ENCODE results near the gene FLII. TPM values are rescaled to one million over a fixed set of nuclear protein-coding genes. Genes with fewer than 3 reads are reported as not detected.

FLII gene
- total RNA-seq, 1 donor from 2014 or later, result 327 TPM

GRCh38 chr17:18231164-18231563 is 27.4 kb downstream of the FLII start:
- no peak overlapping the region for H3K4me3 ChIP-seq
- H3K27me3 ChIP-seq (ENCODE audit: low read depth), result no peaks in the 10 kb centered on the region
- no peak for TF ChIP-seq CTCF (IDR thresholded peaks at IDR 0.05)
- peaks cover 35% of the 10 kb centered on the region for H3K36me3 ChIP-seq
- DNase-seq (no peak), ATAC-seq (no peak)
- peaks cover 6% of the 10 kb centered on the region for H3K4me1 ChIP-seq
- no peak overlapping the region for H3K27ac ChIP-seq
- no peaks in the 10 kb centered on the region for H3K9me3 ChIP-seq
- intact Hi-C loops (cut with DNase I), result no loop called here

GRCh38 chr17:18230288-18231141 is 28.0 kb downstream of the FLII start:
- TF ChIP-seq CTCF (IDR thresholded peaks at IDR 0.05), result no peak
- ATAC-seq, result no peak

GRCh38 chr17:18229771-18230170 is 28.8 kb downstream of the FLII start:
- Histone ChIP-seq H3K4me3 (no peak overlapping the region), H3K4me1 (peaks cover 12% of the 10 kb centered on the region), H3K27me3 (ENCODE audit: low read depth) (no peaks in the 10 kb centered on the region), H3K36me3 (peaks cover 22% of the 10 kb centered on the region), H3K27ac (no peak overlapping the region), H3K9me3 (no peaks in the 10 kb centered on the region)
- DNase-seq, result peak; percentile 35
- no peak for ATAC-seq
- TF ChIP-seq CTCF (IDR thresholded peaks at IDR 0.05), result no peak
- intact Hi-C loops (cut with DNase I), result no loop called here

More at GRCh38 chr17:18230288-18231141, 28.0 kb downstream of the FLII start:
- H3K27me3 ChIP-seq (ENCODE audit: low read depth), result no peaks in the 10 kb centered on the region
- peaks cover 30% of the 10 kb centered on the region for H3K36me3 ChIP-seq
- H3K4me3 ChIP-seq, result no peak overlapping the region
- H3K27ac ChIP-seq, result no peak overlapping the region
- H3K4me1 ChIP-seq, result peaks cover 9% of the 10 kb centered on the region
- H3K9me3 ChIP-seq, result no peaks in the 10 kb centered on the region
- DNase-seq, result no peak
- intact Hi-C loops (cut with DNase I), result no loop called here

GRCh38 chr17:18229254-18229653 is 29.3 kb downstream of the FLII start:
- peaks cover 12% of the 10 kb centered on the region for H3K4me1 ChIP-seq
- no peaks in the 10 kb centered on the region for H3K27me3 ChIP-seq (ENCODE audit: low read depth)
- H3K9me3 ChIP-seq, result no peaks in the 10 kb centered on the region
- ATAC-seq (no peak), DNase-seq (no peak)
- H3K4me3 ChIP-seq, result no peak overlapping the region
- H3K36me3 ChIP-seq, result peaks cover 17% of the 10 kb centered on the region
- H3K27ac ChIP-seq, result no peak overlapping the region
- TF ChIP-seq CTCF (IDR thresholded peaks at IDR 0.05), result no peak
- intact Hi-C loops (cut with DNase I), result no loop called here

- intact Hi-C loops (cut with DNase I), result no loop called here
- no peak for TF ChIP-seq CTCF (IDR thresholded peaks at IDR 0.05)
- Histone ChIP-seq H3K27me3 (ENCODE audit: low read depth) (no peaks in the 10 kb centered on the region), H3K4me3 (no peak overlapping the region), H3K27ac (no peak overlapping the region), H3K9me3 (no peaks in the 10 kb centered on the region), H3K36me3 (peaks cover 7% of the 10 kb centered on the region), H3K4me1 (peaks cover 12% of the 10 kb centered on the region)
- ATAC-seq (no peak), DNase-seq (no peak)
Measured at GRCh38 chr17:18228176-18228682, 30.3 kb downstream of the FLII start.
